Retinal pigment epithelial cell (primary cell): ENCODE measurements around the gene GRM8.

Source experiments
- DNase-seq: peaks from one replicate; pipeline ENCODE4 v3.0.0-alpha.2; 2010; ENCODE audit warnings: low read depth
- H3K4me3 ChIP-seq: 2 replicates; pipeline ENCODE4 v1.5.1; 2011; ENCODE audit warnings: mild to moderate bottlenecking, low read length, control low read depth, moderate library complexity
- TF ChIP-seq, protein P1 (sequence below): conservative IDR thresholded peaks from 2 replicates; pipeline ENCODE4 v1.5.1; 2011; ENCODE audit warnings: low read depth, low read length, control low read depth, inconsistent platforms

Gene GRM8

DNA sequence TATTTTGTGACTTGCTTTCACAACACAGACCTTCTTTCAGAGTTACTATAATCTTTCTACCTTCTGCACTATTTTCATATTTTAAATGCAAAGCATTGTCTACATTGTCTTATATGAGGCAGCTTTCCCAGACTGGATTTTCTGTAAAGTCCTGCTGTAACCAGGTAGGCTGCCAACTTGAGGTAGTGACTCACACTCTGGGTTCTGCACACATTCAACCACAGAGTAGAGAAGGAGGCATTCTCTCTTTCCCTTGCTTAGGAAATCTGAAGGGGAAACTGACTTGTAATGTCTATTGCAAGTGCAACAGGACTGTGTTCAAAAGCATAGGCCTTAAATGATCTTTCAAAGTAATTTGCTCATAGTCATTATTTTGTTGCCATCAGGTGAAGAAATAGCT is 461.4 kb downstream of the GRM8 start:
- H3K4me3 ChIP-seq = no peak overlapping the region
- TF ChIP-seq, protein P1, sequence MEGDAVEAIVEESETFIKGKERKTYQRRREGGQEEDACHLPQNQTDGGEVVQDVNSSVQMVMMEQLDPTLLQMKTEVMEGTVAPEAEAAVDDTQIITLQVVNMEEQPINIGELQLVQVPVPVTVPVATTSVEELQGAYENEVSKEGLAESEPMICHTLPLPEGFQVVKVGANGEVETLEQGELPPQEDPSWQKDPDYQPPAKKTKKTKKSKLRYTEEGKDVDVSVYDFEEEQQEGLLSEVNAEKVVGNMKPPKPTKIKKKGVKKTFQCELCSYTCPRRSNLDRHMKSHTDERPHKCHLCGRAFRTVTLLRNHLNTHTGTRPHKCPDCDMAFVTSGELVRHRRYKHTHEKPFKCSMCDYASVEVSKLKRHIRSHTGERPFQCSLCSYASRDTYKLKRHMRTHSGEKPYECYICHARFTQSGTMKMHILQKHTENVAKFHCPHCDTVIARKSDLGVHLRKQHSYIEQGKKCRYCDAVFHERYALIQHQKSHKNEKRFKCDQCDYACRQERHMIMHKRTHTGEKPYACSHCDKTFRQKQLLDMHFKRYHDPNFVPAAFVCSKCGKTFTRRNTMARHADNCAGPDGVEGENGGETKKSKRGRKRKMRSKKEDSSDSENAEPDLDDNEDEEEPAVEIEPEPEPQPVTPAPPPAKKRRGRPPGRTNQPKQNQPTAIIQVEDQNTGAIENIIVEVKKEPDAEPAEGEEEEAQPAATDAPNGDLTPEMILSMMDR = no peak
- DNase-seq = peak; percentile 56

DNA sequence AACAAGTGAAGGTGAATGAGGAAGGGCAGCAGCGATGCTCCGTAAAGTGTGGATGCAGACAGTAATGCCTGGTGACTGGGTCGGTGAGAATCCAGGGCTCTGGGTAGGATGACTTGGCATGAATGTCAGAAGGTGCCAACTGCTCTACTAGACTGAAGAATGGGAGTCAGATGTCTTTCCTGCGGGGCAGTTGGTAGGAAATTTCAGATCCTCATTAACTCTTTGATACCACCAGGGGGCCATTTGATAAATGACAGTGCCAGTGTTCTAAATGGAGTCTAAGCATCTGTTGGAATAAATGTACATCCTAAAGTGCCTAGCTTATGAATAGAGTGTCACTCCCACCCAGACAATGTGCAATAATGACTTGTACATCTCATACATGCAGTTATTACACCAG is 462.0 kb downstream of the GRM8 start:
- TF ChIP-seq, protein P1 = peak; percentile 43
- no peak for DNase-seq
- H3K4me3 ChIP-seq = no peak overlapping the region

DNA sequence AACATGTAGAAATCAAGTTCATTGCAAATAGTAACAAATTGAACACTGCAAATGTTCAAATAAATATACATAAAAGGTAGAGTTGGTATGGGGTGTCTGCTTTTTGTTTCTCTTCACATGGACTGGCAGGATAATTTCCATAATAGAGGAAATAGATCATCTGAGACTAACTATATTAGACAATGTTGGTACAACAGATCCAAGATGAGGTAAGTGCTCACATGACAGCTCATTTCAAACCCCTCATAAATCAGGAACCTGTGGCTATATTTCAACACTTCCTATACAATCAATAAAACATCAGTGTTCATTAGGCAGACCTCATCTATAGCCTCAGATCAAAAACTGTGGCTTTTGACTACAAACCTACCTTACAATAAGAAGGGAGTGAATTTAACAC is 469.1 kb downstream of the GRM8 start:
- no peak for DNase-seq
- TF ChIP-seq, protein P1 = no peak
- H3K4me3 ChIP-seq = no peak overlapping the region

DNA sequence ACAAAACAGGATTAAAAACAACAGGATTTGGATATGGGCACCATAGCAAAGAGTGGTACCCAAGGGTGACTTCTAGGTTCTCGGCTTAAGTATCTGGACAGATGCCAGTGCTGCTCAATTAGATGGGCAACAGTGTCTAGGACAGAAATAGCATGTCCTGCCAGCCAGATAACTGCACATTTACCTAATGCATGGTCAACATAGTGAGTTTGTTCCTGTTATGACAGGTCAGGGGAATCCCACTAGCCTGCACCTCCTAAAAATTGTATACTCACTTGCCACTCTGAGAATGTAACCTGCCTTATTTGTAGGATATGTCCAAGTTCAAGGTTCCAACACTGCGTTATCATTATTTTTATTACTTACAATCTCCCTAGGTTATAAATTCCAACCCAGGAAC is 471.7 kb downstream of the GRM8 start:
- no peak overlapping the region for H3K4me3 ChIP-seq

DNA sequence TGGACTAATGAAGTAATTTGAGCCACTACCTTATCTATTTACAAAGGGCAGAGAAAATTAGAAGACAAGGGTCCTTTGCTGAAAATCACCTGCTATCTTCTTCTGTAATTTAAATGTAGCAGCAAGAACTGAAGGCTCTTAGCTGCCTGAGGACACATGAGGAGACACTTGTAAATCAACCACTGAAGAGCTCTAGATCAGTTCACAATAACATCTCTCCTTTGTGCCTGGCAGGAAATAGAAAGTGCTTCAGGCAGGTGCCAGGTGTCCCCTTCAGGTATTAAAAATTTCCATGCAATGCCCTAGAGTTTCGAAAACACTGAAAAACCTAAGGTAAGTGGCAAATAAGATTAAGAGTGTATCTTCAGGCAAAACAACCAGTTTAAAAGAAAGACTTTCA is 474.6 kb downstream of the GRM8 start:
- no peak for DNase-seq
- H3K4me3 ChIP-seq = no peak overlapping the region
- TF ChIP-seq, protein P1 = no peak

More for the DNA sequence above, 471.7 kb downstream of the GRM8 start:
- no peak for DNase-seq
- TF ChIP-seq, protein P1 = no peak

DNA sequence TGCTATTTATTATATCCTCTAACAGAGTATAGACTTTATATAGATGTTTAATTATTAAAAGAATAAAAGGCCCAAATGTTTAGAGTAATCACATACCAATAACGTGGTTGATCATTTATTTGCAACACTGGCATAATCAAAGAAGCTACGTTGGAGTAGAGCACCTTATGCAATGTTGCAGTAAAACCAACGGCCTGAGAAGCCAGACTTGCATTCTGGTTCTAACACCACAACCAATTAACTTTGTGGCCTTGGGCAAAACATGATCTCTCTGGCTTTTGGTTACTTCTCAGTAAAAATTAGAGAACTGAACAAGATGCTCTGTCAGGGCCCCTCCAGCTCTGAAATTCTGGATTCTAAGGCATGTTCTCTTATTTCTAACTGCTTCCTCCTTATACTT is 476.2 kb downstream of the GRM8 start:
- no peak for DNase-seq
- TF ChIP-seq, protein P1 = no peak
- no peak overlapping the region for H3K4me3 ChIP-seq

DNA sequence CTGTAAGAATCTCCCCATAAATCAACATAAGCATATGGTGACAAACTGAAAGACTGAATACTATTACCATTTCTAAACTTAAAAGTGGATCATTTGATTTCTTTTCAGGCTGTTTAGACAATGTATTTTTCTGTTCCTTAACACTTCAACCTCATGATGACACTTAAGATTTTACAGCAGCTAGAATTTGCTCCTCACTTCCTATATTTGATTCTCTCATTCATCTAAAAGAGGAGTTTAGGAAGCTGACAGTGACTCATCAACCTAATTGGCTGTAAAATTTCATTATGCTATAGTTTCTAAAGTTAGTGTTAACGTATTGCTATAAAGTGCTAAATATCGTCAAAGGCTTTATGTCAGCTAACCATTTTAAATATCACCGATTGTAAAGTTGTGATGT is 478.7 kb downstream of the GRM8 start:
- TF ChIP-seq, protein P1 = no peak
- no peak overlapping the region for H3K4me3 ChIP-seq
- DNase-seq = no peak
